ENCODE results near the gene MAK. TPM values are rescaled to one million over a fixed set of nuclear protein-coding genes. Genes with fewer than 3 reads are reported as not detected.
"Not testable (repeated sequence)": the region's sequence is repeated elsewhere in the genome, so short reads cannot be mapped to it uniquely, and the experiment has no call there.

MAK gene
- total and polyA plus RNA-seq, 4 donors: 1.0 to 4.6 (median 2.7) TPM

GRCh38 chr6:10745116-10745515, 93.2 kb downstream of the MAK start:
- Histone ChIP-seq H3K9ac (ENCODE audit: insufficient read depth in 1 of 2, low read length in 2 of 2) (no peak overlapping the region), H3K36me3 (ENCODE audit: control insufficient read depth in 4 of 4, insufficient read depth in 4 of 4, low read length in 4 of 4) (peaks cover 0 to 10% (median 5%) of the 10 kb centered on the region in 4 donors), H3K9me3 (ENCODE audit: control insufficient read depth in 4 of 4, insufficient read depth in 3 of 4, low read length in 3 of 4) (no peaks in the 10 kb centered on the region), H3K4me1 (ENCODE audit: control insufficient read depth in 5 of 5, insufficient read depth in 5 of 5, low read length in 5 of 5) (peaks cover 3 to 27% (median 10%) of the 10 kb centered on the region in 5 donors), H3K27me3 (ENCODE audit: control insufficient read depth in 3 of 3, insufficient read depth in 3 of 3, low read length in 2 of 3) (no peaks in the 10 kb centered on the region), H3K27ac (ENCODE audit: low read depth in 1 of 2, low read length in 1 of 2) (no peak overlapping the region), H3K4me3 (no peak overlapping the region)
- WGBS, 2 donors: 85 to 91% methylated on average over 5 of the region's 5 CpGs
- TF ChIP-seq CTCF (IDR thresholded peaks at IDR 0.05; ENCODE audit: control extremely low read depth, extremely low read depth): no peak
- ATAC-seq (ENCODE audit: insufficient read depth, low FRiP score) (no peak), DNase-seq (no peak)

- TF ChIP-seq CTCF (IDR thresholded peaks at IDR 0.05; ENCODE audit: control extremely low read depth, extremely low read depth): no peak
- Histone ChIP-seq H3K9ac (ENCODE audit: insufficient read depth in 1 of 2, low read length in 2 of 2) (no peak overlapping the region), H3K4me1 (ENCODE audit: control insufficient read depth in 5 of 5, insufficient read depth in 5 of 5, low read length in 5 of 5) (peaks cover 0 to 11% (median 0%) of the 10 kb centered on the region in 5 donors), H3K4me3 (no peak overlapping the region), H3K9me3 (ENCODE audit: control insufficient read depth in 4 of 4, insufficient read depth in 3 of 4, low read length in 3 of 4) (no peaks in the 10 kb centered on the region), H3K27me3 (ENCODE audit: control insufficient read depth in 3 of 3, insufficient read depth in 3 of 3, low read length in 2 of 3) (no peaks in the 10 kb centered on the region), H3K36me3 (ENCODE audit: control insufficient read depth in 4 of 4, insufficient read depth in 4 of 4, low read length in 4 of 4) (peaks cover 0 to 10% (median 1%) of the 10 kb centered on the region in 4 donors), H3K27ac (ENCODE audit: low read depth in 1 of 2, low read length in 1 of 2) (no peak overlapping the region)
- no peak for ATAC-seq (ENCODE audit: insufficient read depth, low FRiP score)
- 87 to 89% methylated on average over 6 of the region's 6 CpGs for WGBS, 2 donors
- no peak for DNase-seq
Measured at GRCh38 chr6:10743515-10743914, 94.8 kb downstream of the MAK start.

GRCh38 chr6:10742251-10742650, 96.1 kb downstream of the MAK start:
- Histone ChIP-seq H3K9me3 (ENCODE audit: control insufficient read depth in 4 of 4, insufficient read depth in 3 of 4, low read length in 3 of 4) (no peaks in the 10 kb centered on the region), H3K4me3 (no peak overlapping the region), H3K27ac (ENCODE audit: low read depth in 1 of 2, low read length in 1 of 2) (no peak overlapping the region), H3K4me1 (ENCODE audit: control insufficient read depth in 5 of 5, insufficient read depth in 5 of 5, low read length in 5 of 5) (peaks cover 0 to 5% (median 0%) of the 10 kb centered on the region in 5 donors), H3K36me3 (ENCODE audit: control insufficient read depth in 4 of 4, insufficient read depth in 4 of 4, low read length in 4 of 4) (peaks cover 0 to 10% (median 1%) of the 10 kb centered on the region in 4 donors), H3K27me3 (ENCODE audit: control insufficient read depth in 3 of 3, insufficient read depth in 3 of 3, low read length in 2 of 3) (no peaks in the 10 kb centered on the region), H3K9ac (ENCODE audit: insufficient read depth in 1 of 2, low read length in 2 of 2) (no peak overlapping the region)
- TF ChIP-seq CTCF (IDR thresholded peaks at IDR 0.05; ENCODE audit: control extremely low read depth, extremely low read depth): no peak
- 96 to 97% methylated on average over 12 of the region's 12 CpGs for WGBS, 2 donors
- no peak for DNase-seq
- ATAC-seq (ENCODE audit: insufficient read depth, low FRiP score): no peak

- H3K4me3 ChIP-seq: not testable (repeated sequence)
- WGBS, 2 donors: 84 to 94% methylated on average over 4 of the region's 4 CpGs
Measured at GRCh38 chr6:10741643-10742042, 96.7 kb downstream of the MAK start.

More at GRCh38 chr6:10741643-10742042, 96.7 kb downstream of the MAK start:
- ATAC-seq (ENCODE audit: insufficient read depth, low FRiP score); H3K27me3 ChIP-seq (ENCODE audit: control insufficient read depth in 3 of 3, insufficient read depth in 3 of 3, low read length in 2 of 3); H3K9me3 ChIP-seq (ENCODE audit: control insufficient read depth in 4 of 4, insufficient read depth in 3 of 4, low read length in 3 of 4); H3K27ac ChIP-seq (ENCODE audit: low read depth in 1 of 2, low read length in 1 of 2); H3K4me1 ChIP-seq (ENCODE audit: control insufficient read depth in 5 of 5, insufficient read depth in 5 of 5, low read length in 5 of 5); H3K36me3 ChIP-seq (ENCODE audit: control insufficient read depth in 4 of 4, insufficient read depth in 4 of 4, low read length in 4 of 4); DNase-seq; H3K9ac ChIP-seq (ENCODE audit: insufficient read depth in 1 of 2, low read length in 2 of 2): not testable (repeated sequence)
